HepG2 (cell line): Measurements from ENCODE around the gene SRRM4. TPM values are rescaled to one million over a fixed set of nuclear protein-coding genes. Genes with fewer than 3 reads are reported as not detected.

Experiments used
- ATAC-seq: fragments of 200-7000 bp; cut with Tn5 transposase; 3 replicates; pipeline ENCODE4 v1.9.1; 2020; ENCODE audit warnings: mild to moderate bottlenecking, moderate library complexity
- BruUV-seq: library from RNA; stranded (reverse); fragments of 400-500 nt; replicated peaks from 2 replicates; lab custom pipeline; 2021; lab: Mats Ljungman, UMichigan
- CTCF ChIA-PET: fragments of 300-600 bp; formaldehyde crosslinking; extraction: SDS; loops from one replicate; lab custom pipeline; 2021; ENCODE audit warnings: low total read pairs, inconsistent platforms, low intra/inter-chr PET ratio; lab: Yijun Ruan, JAX
- POLR2A ChIA-PET: fragments of 350-600 bp; sonication (Branson Sonifier 250); formaldehyde crosslinking; loops from one replicate; lab custom pipeline; 2020; ENCODE audit warnings: antibody characterized with exemption, inconsistent platforms; lab: Yijun Ruan, JAX
- DNase-seq: peaks from one replicate; pipeline ENCODE4 v3.0.0-alpha.2; 2015; ENCODE audit warnings: low spot score
- FAIRE-seq: peaks from 3 replicates; lab custom pipeline; 2011; peaks lifted over from hg19 to GRCh38; lab: Jason Lieb, UNC
- H2AFZ ChIP-seq: one replicate; pipeline ENCODE4 v1.6.1; 2011; ENCODE audit warnings: low read length, inconsistent platforms
- H3K27ac ChIP-seq: fragments of 300-600 bp; 3 replicates; pipeline ENCODE4 v1.8.0; 2011; ENCODE audit warnings: mixed run types, mild to moderate bottlenecking, mixed read lengths, low read length, inconsistent platforms; ENCODE audit not compliant: insufficient read depth; ENCODE audit errors: extremely low read length
- H3K27me3 ChIP-seq, 2 experiments: fragments of 200-600 bp in 1 of 2; 2 replicates in 1 of 2; 3 replicates in 1 of 2; pipeline versions ENCODE4 v1.6.0 to v1.8.0; 2011; ENCODE audit warnings: low read length in 2 of 2, mild to moderate bottlenecking in 2 of 2, moderate library complexity in 2 of 2, inconsistent platforms in 1 of 2; ENCODE audit not compliant: insufficient read depth in 2 of 2, control insufficient read depth in 1 of 2
- H3K36me3 ChIP-seq, 2 experiments: fragments of 200-600 bp in 1 of 2; replicated peaks in 1 of 2; 2 replicates in 1 of 2; 3 replicates in 1 of 2; pipeline versions ENCODE4 v1.5.1 to v1.8.0; 2011; ENCODE audit warnings: low read length in 2 of 2, inconsistent platforms in 1 of 2; ENCODE audit not compliant: insufficient read depth in 2 of 2, control insufficient read depth in 1 of 2
- H3K4me1 ChIP-seq: 2 replicates; pipeline ENCODE4 v1.5.1; 2012; ENCODE audit warnings: low read length, inconsistent platforms; ENCODE audit not compliant: insufficient read depth
- H3K4me2 ChIP-seq: 2 replicates; pipeline ENCODE4 v1.6.0; 2011; ENCODE audit warnings: low read depth, low read length, inconsistent platforms
- H3K4me3 ChIP-seq, 3 experiments: fragments of 200-600 bp in 1 of 3; sonication (generic), shearing (Covaris generic) in 1 of 3; replicated peaks in 1 of 3; 2 replicates each; pipeline ENCODE4 v1.5.1; 2011 to 2016; ENCODE audit warnings: low read length in 3 of 3, inconsistent platforms in 2 of 3, low read depth in 2 of 3, mild to moderate bottlenecking in 2 of 3, control low read depth in 1 of 3, mixed read lengths in 1 of 3; ENCODE audit not compliant: insufficient read depth in 1 of 3
- H3K79me2 ChIP-seq: one replicate; pipeline ENCODE4 v1.6.1; 2011; ENCODE audit warnings: low read length, inconsistent platforms; ENCODE audit not compliant: insufficient read depth
- H3K9ac ChIP-seq: 2 replicates; pipeline ENCODE4 v1.6.0; 2011; ENCODE audit warnings: mild to moderate bottlenecking, low read depth, low read length, inconsistent platforms; ENCODE audit not compliant: insufficient read depth
- H3K9me3 ChIP-seq: 2 replicates; pipeline ENCODE4 v1.5.1; 2012; ENCODE audit warnings: mild to moderate bottlenecking, low read length
- H4K20me1 ChIP-seq: 2 replicates; pipeline ENCODE4 v1.6.0; 2011; ENCODE audit warnings: inconsistent platforms, mild to moderate bottlenecking, low read length, moderate library complexity; ENCODE audit not compliant: insufficient read depth
- ATF7-NPFF ChIP-seq: sonication (generic); formaldehyde crosslinking; IDR thresholded peaks from 2 replicates; pipeline ENCODE4 v1.8.1; 2023; ENCODE audit warnings: mild to moderate bottlenecking, low read depth, missing genetic modification reagents, moderate library complexity
- FIP1L1 ChIP-seq: fragments of 200-400 bp; formaldehyde crosslinking; IDR thresholded peaks from 2 replicates; pipeline ENCODE4 v1.6.1; 2018; ENCODE audit warnings: low read depth, mild to moderate bottlenecking, low read length, moderate library complexity, borderline replicate concordance; ENCODE audit not compliant: insufficient read depth
- FOSL1 ChIP-seq: sonication (generic); formaldehyde crosslinking; IDR thresholded peaks from 2 replicates; pipeline ENCODE4 v1.9.0; 2021; ENCODE audit warnings: missing genetic modification reagents, borderline replicate concordance
- GZF1 ChIP-seq: sonication (generic); formaldehyde crosslinking; IDR thresholded peaks from 2 replicates; pipeline ENCODE4 v1.5.1; 2020; ENCODE audit warnings: mild to moderate bottlenecking, missing genetic modification reagents
- JUN ChIP-seq: sonication (generic); formaldehyde crosslinking; IDR thresholded peaks from 2 replicates; pipeline ENCODE4 v1.4.0; 2020; ENCODE audit warnings: mild to moderate bottlenecking, missing genetic modification reagents
- LBX2 ChIP-seq: sonication (generic); formaldehyde crosslinking; IDR thresholded peaks from 2 replicates; pipeline ENCODE4 v1.5.0; 2020; ENCODE audit warnings: missing genetic modification reagents, mild to moderate bottlenecking, borderline replicate concordance
- SOX6 ChIP-seq, 2 experiments: fragments of 450-650 bp in 1 of 2; sonication (generic) in 1 of 2; formaldehyde crosslinking in 1 of 2; IDR thresholded peaks; 2 replicates each; pipeline versions ENCODE4 v1.4.0 to v1.6.1; 2017 to 2020; ENCODE audit warnings: antibody characterized with exemption in 1 of 2, mild to moderate bottlenecking in 1 of 2, missing genetic modification reagents in 1 of 2
- WIZ ChIP-seq: sonication (generic); formaldehyde crosslinking; IDR thresholded peaks from 2 replicates; pipeline ENCODE4 v1.5.1; 2020; ENCODE audit warnings: mild to moderate bottlenecking, missing genetic modification reagents
- ZBTB3 ChIP-seq: sonication (generic); formaldehyde crosslinking; IDR thresholded peaks from 2 replicates; pipeline ENCODE4 v1.4.0; 2020; ENCODE audit warnings: low read depth, mild to moderate bottlenecking, moderate library complexity, missing genetic modification reagents, borderline replicate concordance
- ZMYM3 ChIP-seq: sonication (generic); formaldehyde crosslinking; IDR thresholded peaks from 2 replicates; pipeline ENCODE4 v1.5.1; 2020; ENCODE audit warnings: mild to moderate bottlenecking, missing genetic modification reagents
- ZNF224 ChIP-seq: sonication (generic); formaldehyde crosslinking; IDR thresholded peaks from 2 replicates; pipeline ENCODE4 v1.5.0; 2020; ENCODE audit warnings: mild to moderate bottlenecking, missing genetic modification reagents
- ZNF230 ChIP-seq: sonication (generic); formaldehyde crosslinking; IDR thresholded peaks from 2 replicates; pipeline ENCODE4 v1.4.0; 2020; ENCODE audit warnings: mild to moderate bottlenecking, missing genetic modification reagents
- ZNF354B ChIP-seq: sonication (generic); formaldehyde crosslinking; IDR thresholded peaks from 2 replicates; pipeline ENCODE4 v1.8.0; 2022; ENCODE audit warnings: mild to moderate bottlenecking, missing genetic modification reagents
- ZNF382 ChIP-seq: sonication (generic); formaldehyde crosslinking; IDR thresholded peaks from 2 replicates; pipeline ENCODE4 v1.5.0; 2020; ENCODE audit warnings: missing genetic modification reagents, mild to moderate bottlenecking, borderline replicate concordance
- ZNF496 ChIP-seq: sonication (generic); formaldehyde crosslinking; IDR thresholded peaks from 2 replicates; pipeline ENCODE4 v1.8.1; 2023; ENCODE audit warnings: mild to moderate bottlenecking, moderate library complexity, missing genetic modification reagents; ENCODE audit not compliant: insufficient replicate concordance
- ZNF513 ChIP-seq: sonication (generic); formaldehyde crosslinking; conservative IDR thresholded peaks from 2 replicates; pipeline ENCODE4 v1.5.0; 2020; ENCODE audit warnings: missing genetic modification reagents
- ZNF549 ChIP-seq: sonication (generic); formaldehyde crosslinking; IDR thresholded peaks from 2 replicates; pipeline ENCODE4 v1.5.0; 2020; ENCODE audit warnings: missing genetic modification reagents
- ZNF660 ChIP-seq: sonication (generic); formaldehyde crosslinking; IDR thresholded peaks from 2 replicates; pipeline ENCODE4 v1.5.1; 2020; ENCODE audit warnings: mild to moderate bottlenecking, low read depth, missing genetic modification reagents, borderline replicate concordance
- ZNF784 ChIP-seq: sonication (generic); formaldehyde crosslinking; IDR thresholded peaks from 2 replicates; pipeline ENCODE4 v1.5.1; 2020; ENCODE audit warnings: missing genetic modification reagents, mild to moderate bottlenecking, borderline replicate concordance
- ZNF839 ChIP-seq: sonication (generic); formaldehyde crosslinking; IDR thresholded peaks from 2 replicates; pipeline ENCODE4 v1.4.0; 2020; ENCODE audit warnings: missing genetic modification reagents, mild to moderate bottlenecking, borderline replicate concordance
- WGBS: methylation state at CpG from one replicate; pipeline ENCODE4 v1.1.6; 2017; ENCODE audit warnings: low lambda C conversion rate; 5-methylcytosine and 5-hydroxymethylcytosine counted together
- in situ Hi-C: cut with HindIII; loops from 2 replicates; pipeline ENCODE4 v1.10.0; 2017; ENCODE audit warnings: low pct_unique_long_range_greater_than_20kb; ENCODE audit not compliant: extremely low pct_ligation_motif_present
- intact Hi-C: fragments of 100-400 bp; cut with micrococcal nuclease; formaldehyde crosslinking; loops from one replicate; pipeline ENCODE4 v1.10.0; 2022; ENCODE audit not compliant: unreplicated experiment
- polyA plus RNA-seq, 8 experiments: library from polyadenylated mRNA; depleted of rRNA in 3 of 8; stranded (reverse) in 7 of 8; unstranded in 1 of 8; fragments of >200 nt; fragmentation: Illumina TruSeq in 4 of 8; extraction: Trizol in 4 of 8; gene quantifications; 2 replicates each; pipeline versions ENCODE4 v1.2.1 to v1.2.3, GENCODE V29; 2011 to 2016; ENCODE audit warnings: low read depth in 4 of 8, missing spikeins in 1 of 8, mixed read lengths in 1 of 8; ENCODE audit not compliant: insufficient read depth in 1 of 8
- total RNA-seq, 5 experiments: library from RNA; depleted of rRNA; stranded (reverse); fragments of >200 nt; fragmentation: Illumina TruSeq; extraction: Trizol; gene quantifications; 2 replicates each; pipeline ENCODE4 v1.2.3, GENCODE V29; 2016; ENCODE audit warnings: low read depth in 1 of 5

The SRRM4 gene
- total and polyA plus RNA-seq, 2 of the 13 experiments (the other 11 are each of a cell fraction or from before 2014, with no cell fraction given) = not detected

GRCh38 chr12:119051474-119051873, 70.1 kb downstream of the SRRM4 start:
- BruUV-seq = no TSS peak
- Histone ChIP-seq H3K27ac (no peak overlapping the region), H4K20me1 (0 out of 2 replicates have a peak, but pooled peaks cover 2% of the 10 kb centered on the region), H2AFZ (no peak overlapping the region), H3K27me3 (no peaks in the 10 kb centered on the region), H3K4me1 (no peaks in the 10 kb centered on the region), H3K9me3 (no peaks in the 10 kb centered on the region), H3K4me3 (no peak overlapping the region), H3K36me3 (no peaks in the 10 kb centered on the region), H3K9ac (no peak overlapping the region), H3K79me2 (no peaks in the 10 kb centered on the region), H3K4me2 (no peak overlapping the region)
- DNase-seq (no peak), FAIRE-seq (no peak), ATAC-seq (no peak)
- ChIA-PET POLR2A (no interaction called here), CTCF (no interaction called here)
- 27% methylated on average over 4 of the region's 4 CpGs for WGBS
- in situ Hi-C loops (no loop called here), intact Hi-C loops (loop anchor here (5.0 kb wide), 1 partner anchor 226 kb away; no protein-coding TSS in a partner anchor)
- TF ChIP-seq ZNF660 (no peak), LBX2 (CRISPR knock-in tag) (no peak), ZNF784 (CRISPR knock-in tag) (no peak), ZNF224 (CRISPR knock-in tag) (no peak), ZMYM3 (CRISPR knock-in tag) (no peak), GZF1 (CRISPR knock-in tag) (no peak), ZNF382 (CRISPR knock-in tag) (no peak), ATF7-NPFF (CRISPR knock-in tag) (no peak), ZNF230 (no peak), ZNF354B (CRISPR knock-in tag) (no peak), FOSL1 (CRISPR knock-in tag) (no peak), FIP1L1 (no peak), ZNF549 (CRISPR knock-in tag) (no peak), JUN (CRISPR knock-in tag) (no peak), ZBTB3 (CRISPR knock-in tag) (no peak), ZNF496 (no peak), SOX6 (IDR thresholded peaks at IDR 0.05) (no peak), SOX6 (CRISPR knock-in tag; IDR thresholded peaks at IDR 0.05) (no peak), ZNF839 (CRISPR knock-in tag) (no peak), ZNF513 (CRISPR knock-in tag) (no peak), WIZ (CRISPR knock-in tag) (no peak)
